T47D (cell line): ENCODE data around the gene OLFML2A.

Source experiments
- DNase-seq, 2 experiments: peaks; one replicate each; pipeline versions ENCODE4 v3.0.0 to v3.0.0-alpha.2; 2011 to 2012; ENCODE audit warnings: low read depth in 1 of 2, low spot score in 1 of 2
- JUND ChIP-seq: IDR thresholded peaks from 2 replicates; pipeline ENCODE4 v1.6.1; 2012; ENCODE audit warnings: low read depth
- in situ Hi-C: cut with HindIII; loops from 2 replicates; pipeline ENCODE4 v1.10.0; 2016; ENCODE audit warnings: low sequenced_read_pairs, low pct_unique_long_range_greater_than_20kb

Gene OLFML2A

GRCh38 chr9:124752967-124753366, 24.0 kb upstream of the OLFML2A start:
- no peak for DNase-seq
- in situ Hi-C loops: no loop called here
- no peak for TF ChIP-seq JUND

DNA sequence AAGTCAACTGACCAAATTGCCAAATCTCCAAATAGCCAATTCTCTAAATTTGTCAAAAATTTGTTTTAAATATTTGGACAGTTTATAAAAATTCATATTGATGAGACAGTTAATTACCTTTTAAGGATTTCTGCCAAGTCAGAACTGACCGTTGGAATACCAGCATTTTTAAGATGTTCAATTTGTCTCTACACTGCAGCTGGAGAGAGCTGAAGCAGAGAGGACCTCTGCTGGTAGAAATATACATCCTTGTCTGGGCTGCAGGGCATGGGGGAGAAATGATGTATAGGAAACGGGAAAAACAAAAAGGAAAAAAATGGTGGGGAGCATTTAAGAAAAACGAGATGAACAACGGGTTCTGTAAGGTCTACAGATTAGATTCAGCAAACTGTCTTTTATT, 22.6 kb upstream of the OLFML2A start:
- peak in 1 of 2 experiments; percentile 74 for DNase-seq
- in situ Hi-C loops: no loop called here
- no peak for TF ChIP-seq JUND

- in situ Hi-C loops: no loop called here
- no peak for DNase-seq
- no peak for TF ChIP-seq JUND
These were observed 21.9 kb upstream of the OLFML2A start for GRCh38 chr9:124755061-124755460.

GRCh38 chr9:124756011-124756410, 20.9 kb upstream of the OLFML2A start:
- no peak for DNase-seq
- TF ChIP-seq JUND: no peak
- in situ Hi-C loops: no loop called here

- TF ChIP-seq JUND: no peak
- in situ Hi-C loops: no loop called here
- no peak for DNase-seq
These were observed 19.3 kb upstream of the OLFML2A start for GRCh38 chr9:124757616-124758015.

DNA sequence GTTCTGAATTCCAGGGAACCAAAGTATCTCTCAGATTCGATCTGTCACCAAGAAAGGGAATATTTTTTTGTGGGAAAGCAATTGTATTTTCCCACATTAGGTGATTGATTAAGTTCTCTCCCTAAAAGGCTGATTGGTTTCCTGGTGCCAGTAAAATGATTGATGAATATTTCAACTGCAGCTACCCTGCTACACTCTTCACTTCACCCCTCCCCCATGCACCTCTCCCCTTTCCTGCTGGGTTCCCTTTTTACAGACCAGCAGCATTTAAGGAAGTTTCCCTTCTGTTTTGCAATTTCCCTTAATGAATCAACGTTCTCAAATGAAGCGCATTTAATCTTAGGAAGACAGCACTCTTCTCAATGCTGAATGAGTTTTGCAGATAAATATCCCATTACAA, 18.9 kb upstream of the OLFML2A start:
- peak in 1 of 2 experiments; percentile 39 for DNase-seq
- in situ Hi-C loops: no loop called here
- no peak for TF ChIP-seq JUND

GRCh38 chr9:124758691-124759090, 18.2 kb upstream of the OLFML2A start:
- in situ Hi-C loops: no loop called here
- DNase-seq: peak in 1 of 2 experiments; percentile 77
- TF ChIP-seq JUND: no peak; the same call in 1 of the 2 replicates

DNA sequence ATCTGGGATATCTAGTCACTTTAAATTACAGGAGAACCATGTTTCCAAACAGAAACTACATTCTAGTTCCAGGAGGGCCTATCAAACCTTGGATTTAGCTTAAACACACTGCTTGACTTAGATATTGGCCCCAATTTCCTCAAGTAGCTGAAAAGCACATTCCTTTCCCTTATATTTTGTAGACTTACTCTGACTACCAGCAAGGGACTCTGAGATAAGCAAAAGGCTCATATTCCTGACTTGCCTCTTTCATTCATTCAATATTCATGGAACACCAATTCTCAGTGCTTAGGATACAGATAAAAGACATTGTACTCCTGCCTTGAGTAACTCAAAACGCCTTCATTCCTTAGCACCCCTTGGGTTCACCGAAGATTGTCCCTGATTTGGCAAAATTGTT, 17.6 kb upstream of the OLFML2A start:
- in situ Hi-C loops: no loop called here
- no peak for DNase-seq
- no peak for TF ChIP-seq JUND

DNA sequence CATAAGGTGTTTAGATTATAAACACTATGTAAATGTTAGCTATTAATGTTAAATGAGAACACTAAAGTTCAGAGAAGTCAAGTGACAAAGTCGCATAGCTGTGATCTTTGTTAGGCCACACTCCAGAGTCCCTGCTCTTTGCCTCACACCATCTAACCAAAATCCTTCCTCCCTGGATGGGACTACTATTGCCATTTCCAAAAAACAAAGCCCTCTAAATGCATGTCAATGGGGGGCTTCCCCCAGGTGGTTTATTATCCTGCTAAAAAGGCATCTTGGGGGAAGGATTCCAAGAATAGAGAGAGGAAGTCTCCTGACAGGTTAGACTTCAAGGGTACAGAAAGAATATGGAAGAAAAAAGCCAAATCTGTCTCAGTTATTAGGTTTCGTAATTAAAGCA, 16.2 kb upstream of the OLFML2A start:
- DNase-seq: no peak
- TF ChIP-seq JUND: no peak
- in situ Hi-C loops: no loop called here

DNA sequence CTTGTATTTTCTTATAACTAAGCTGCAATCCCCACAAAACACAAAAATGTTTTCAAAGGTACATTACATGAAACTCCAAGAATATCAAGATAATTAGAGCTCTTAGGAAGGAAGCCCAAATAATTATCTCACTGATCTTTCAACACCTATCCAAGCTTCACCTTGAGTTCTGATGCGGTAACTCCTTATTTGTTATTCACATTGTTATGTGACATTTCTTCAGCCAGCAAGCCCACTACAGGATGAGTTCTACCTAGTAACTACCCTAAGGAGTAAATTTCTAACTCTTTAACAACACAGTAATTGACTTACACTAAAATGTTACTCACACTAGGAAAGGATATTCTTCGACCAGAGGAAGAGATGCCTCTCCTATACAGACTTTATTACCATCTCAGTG, 15.7 kb upstream of the OLFML2A start:
- TF ChIP-seq JUND: no peak
- in situ Hi-C loops: no loop called here
- DNase-seq: no peak

- in situ Hi-C loops: no loop called here
- no peak for DNase-seq
- TF ChIP-seq JUND: no peak
These were observed 15.2 kb upstream of the OLFML2A start for GRCh38 chr9:124761710-124762109.

- no peak for DNase-seq
- in situ Hi-C loops: no loop called here
- no peak for TF ChIP-seq JUND
These were observed 14.3 kb upstream of the OLFML2A start for GRCh38 chr9:124762633-124763032.

DNA sequence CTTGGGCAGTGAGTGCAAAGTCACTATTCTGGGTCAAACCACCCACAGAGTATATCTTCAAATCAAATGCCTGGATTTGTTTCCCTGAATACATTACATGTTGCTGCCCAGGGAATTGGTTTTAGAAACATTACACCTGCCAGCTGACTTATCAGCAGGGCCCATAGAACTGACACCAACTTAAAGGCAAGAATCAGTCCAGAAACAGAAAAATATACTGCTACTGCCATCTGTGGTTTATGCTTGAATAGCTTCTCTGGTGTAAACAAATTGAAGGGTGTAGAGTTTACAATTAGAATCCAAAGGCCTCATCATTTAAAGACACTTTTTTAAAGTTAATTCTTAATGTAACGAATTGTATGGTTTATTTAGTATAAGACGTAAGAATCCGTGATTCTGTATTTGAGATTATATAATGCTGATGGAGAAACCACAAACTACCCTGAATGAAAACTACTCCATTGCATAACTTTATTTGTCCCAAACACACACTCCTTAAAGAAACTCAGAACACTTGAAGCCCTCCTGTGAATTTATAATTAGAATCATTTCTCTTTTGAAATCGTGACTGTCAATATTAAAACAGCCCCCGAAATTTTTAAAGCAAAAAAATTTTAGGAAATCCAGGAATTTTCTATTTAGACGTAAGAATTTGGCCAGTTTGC, 12.0 kb upstream of the OLFML2A start:
- no peak for TF ChIP-seq JUND
- DNase-seq: peak in 1 of 2 experiments; percentile 57
- in situ Hi-C loops: no loop called here

- DNase-seq: no peak
- in situ Hi-C loops: no loop called here
- no peak for TF ChIP-seq JUND
These were observed 11.5 kb upstream of the OLFML2A start for GRCh38 chr9:124765439-124765835.

GRCh38 chr9:124766326-124766725, 10.6 kb upstream of the OLFML2A start:
- in situ Hi-C loops: no loop called here
- DNase-seq: no peak
- TF ChIP-seq JUND: no peak
